ENCODE data around the gene ZNF821. TPM values are rescaled to one million over a fixed set of nuclear protein-coding genes. Genes with fewer than 3 reads are reported as not detected.
"Not testable (repeated sequence)": the region's sequence is repeated elsewhere in the genome, so short reads cannot be mapped to it uniquely, and the experiment has no call there.

The ZNF821 gene
- total and polyA plus RNA-seq, 2 of the 8 experiments (the other 6 are each of a cell fraction or from before 2014, with no cell fraction given) = 9.5 to 14.1 TPM

DNA sequence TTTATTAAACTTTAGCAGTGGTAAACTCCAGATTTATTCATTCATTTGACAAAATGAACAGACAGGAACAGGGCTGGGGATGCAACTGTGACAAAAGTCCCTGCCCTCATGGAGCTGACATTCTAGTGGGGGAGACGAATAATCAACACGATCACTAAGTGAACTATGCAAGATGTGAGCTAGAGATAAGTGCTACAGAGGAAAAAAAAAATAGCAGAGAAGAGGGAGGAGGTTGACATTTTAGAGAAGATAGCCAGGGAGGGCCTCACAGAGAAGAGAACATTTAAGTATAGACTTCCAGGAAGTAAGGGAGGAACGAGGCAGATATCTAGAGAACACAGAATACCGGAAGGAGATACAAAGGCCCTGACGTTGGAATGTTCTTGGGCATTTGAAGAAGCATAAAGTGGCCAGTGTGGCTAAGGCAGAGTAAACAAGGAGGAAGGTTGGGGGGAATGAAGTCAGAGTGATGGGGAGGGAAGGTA, 57.4 kb downstream of the ZNF821 start (continued):
- TF ChIP-seq YY1 (IDR thresholded peaks at IDR 0.05; ENCODE audit: low read depth, low read length) (no peak), POU5F1 (IDR thresholded peaks at IDR 0.05; ENCODE audit: low read depth, low read length) (no peak)

- DNase-seq (ENCODE audit: low read depth in 1 of 2, low spot score in 2 of 2); H3K18ac ChIP-seq (ENCODE audit: extremely low read depth, low read length); H3K9me3 ChIP-seq (ENCODE audit: insufficient read depth in 2 of 2, low read depth in 1 of 2, low read length in 1 of 2); H2BK15ac ChIP-seq (ENCODE audit: low read length); H3K23ac ChIP-seq (ENCODE audit: insufficient read length); H3K4me3 ChIP-seq (ENCODE audit: extremely low read depth in 1 of 4, insufficient read depth in 2 of 4, low read depth in 3 of 4, low read length in 4 of 4); H3K79me1 ChIP-seq (ENCODE audit: low read depth, low read length); H3K9ac ChIP-seq (replicated peaks in 1 of 4; ENCODE audit: extremely low read depth in 1 of 4, low read depth in 3 of 4, low read length in 3 of 4); H2BK120ac ChIP-seq (replicated peaks; ENCODE audit: low read depth, low read length); H3K27ac ChIP-seq (ENCODE audit: low read depth, low read length); H2BK5ac ChIP-seq (ENCODE audit: low read depth, low read length); H4K91ac ChIP-seq (replicated peaks; ENCODE audit: insufficient read length, low read length); H3K56ac ChIP-seq (replicated peaks; ENCODE audit: insufficient read length, low read depth, low read length); H2BK20ac ChIP-seq (ENCODE audit: low read length); H3K14ac ChIP-seq (ENCODE audit: insufficient read length); H3K4me1 ChIP-seq (replicated peaks in 1 of 4; ENCODE audit: control insufficient read depth in 3 of 4, insufficient read depth in 4 of 4, low read length in 3 of 4); CTCF ChIA-PET (ENCODE audit: partially characterized antibody); H2BK12ac ChIP-seq (ENCODE audit: low read depth, low read length); H3K27me3 ChIP-seq (replicated peaks in 1 of 4; ENCODE audit: control insufficient read depth in 3 of 4, extremely low read depth in 1 of 4, insufficient read depth in 3 of 4, low read length in 3 of 4); H4K8ac ChIP-seq (ENCODE audit: extremely low read depth, insufficient read depth, low read length); H3K4ac ChIP-seq (replicated peaks; ENCODE audit: insufficient read length, low read depth, low read length); H4K20me1 ChIP-seq (replicated peaks in 1 of 2; ENCODE audit: control insufficient read depth in 1 of 2, insufficient read depth in 2 of 2, low read length in 2 of 2); H4K5ac ChIP-seq (ENCODE audit: insufficient read length, low read depth, low read length); H2AFZ ChIP-seq (ENCODE audit: low read length); H2AK5ac ChIP-seq (ENCODE audit: low read depth, low read length); H3K36me3 ChIP-seq (ENCODE audit: control insufficient read depth in 2 of 4, insufficient read depth in 4 of 4, low read length in 3 of 4); H3K4me2 ChIP-seq (ENCODE audit: insufficient read depth in 1 of 2, low read depth in 2 of 2, low read length in 2 of 2); FAIRE-seq; H3K79me2 ChIP-seq (ENCODE audit: control insufficient read depth in 1 of 2, insufficient read depth in 2 of 2, low read length in 2 of 2); H3K23me2 ChIP-seq (ENCODE audit: low read depth, low read length): not testable (repeated sequence)
- POLR2A ChIA-PET (ENCODE audit: partially characterized antibody) = interaction anchor here (1.0 kb wide), 1 partner anchor 12 kb away, joined by 3 read pairs; no protein-coding TSS in a partner anchor
- WGBS, 2 experiments (ENCODE audit: extremely low coverage in 1 of 2, insufficient coverage in 1 of 2, insufficient read length in 1 of 2, insufficient replicate concordance in 2 of 2, low coverage in 1 of 2, low lambda C conversion rate in 2 of 2, missing lambda C conversion rate in 1 of 2) = 95% methylated on average over 10 of the region's 10 CpGs; no CpG with 5 or more reads in 1 of the 2 experiments
Observed at GRCh38 chr16:71817155-71817500, 66.9 kb downstream of the ZNF821 start.
